Measurements from ENCODE around the gene SLC12A7.
"Not testable (repeated sequence)": the region's sequence is repeated elsewhere in the genome, so short reads cannot be mapped to it uniquely, and the experiment has no call there.

Gene SLC12A7

GRCh38 chr5:1111727-1112289 lies at the start of gene SLC12A7:
SLC12A7 (minus strand) TSS chr5:1112063; CDS start chr5:1111991, 72 bp downstream.
- DNase-seq, result peak; percentile 75

- DNase-seq, result no peak
Measured at GRCh38 chr5:1161108-1161832, 49.4 kb upstream of the SLC12A7 start.

- no peak for DNase-seq
Measured at GRCh38 chr5:1159774-1160406, 48.0 kb upstream of the SLC12A7 start.

GRCh38 chr5:1159341-1159675 lies 47.4 kb upstream of the SLC12A7 start:
- DNase-seq, result no peak

GRCh38 chr5:1158647-1159340 lies 46.9 kb upstream of the SLC12A7 start:
- no peak for DNase-seq

GRCh38 chr5:1157461-1157986 lies 45.7 kb upstream of the SLC12A7 start:
- not testable (repeated sequence) for DNase-seq

- no peak for DNase-seq
Measured at GRCh38 chr5:1156754-1157460, 45.0 kb upstream of the SLC12A7 start.

- no peak for DNase-seq
Measured at GRCh38 chr5:1156033-1156753, 44.3 kb upstream of the SLC12A7 start.

- DNase-seq, result peak; percentile 32
Measured at GRCh38 chr5:1155191-1156032, 43.5 kb upstream of the SLC12A7 start.

GRCh38 chr5:1153428-1153827 lies 41.6 kb upstream of the SLC12A7 start:
- no peak for DNase-seq

GRCh38 chr5:1152771-1153282 lies 41.0 kb upstream of the SLC12A7 start:
- no peak for DNase-seq

- DNase-seq, result no peak
Measured at GRCh38 chr5:1152156-1152555, 40.3 kb upstream of the SLC12A7 start.

GRCh38 chr5:1151316-1151715 lies 39.5 kb upstream of the SLC12A7 start:
- DNase-seq, result no peak

- DNase-seq, result no peak
Measured at GRCh38 chr5:1150866-1151265, 39.0 kb upstream of the SLC12A7 start.

- DNase-seq, result no peak
Measured at GRCh38 chr5:1144638-1145396, 33.0 kb upstream of the SLC12A7 start.

GRCh38 chr5:1144089-1144488 lies 32.2 kb upstream of the SLC12A7 start:
- DNase-seq, result no peak

- DNase-seq, result no peak
Measured at GRCh38 chr5:1143670-1143951, 31.7 kb upstream of the SLC12A7 start.

- DNase-seq, result no peak
Measured at GRCh38 chr5:1142886-1143669, 31.2 kb upstream of the SLC12A7 start.

- no peak for DNase-seq
Measured at GRCh38 chr5:1141834-1142233, 30.0 kb upstream of the SLC12A7 start.

GRCh38 chr5:1140818-1141189 lies 28.9 kb upstream of the SLC12A7 start:
- DNase-seq, result no peak
